Mesothelial cell of epicardium (in vitro differentiated cells): Measurements from ENCODE around the gene AOPEP. TPM values are rescaled to one million over a fixed set of nuclear protein-coding genes. Genes with fewer than 3 reads are reported as not detected.

Source experiments
- DNase-seq, 2 experiments: peaks; one replicate each; pipeline ENCODE4 v3.0.0; 2021; ENCODE audit warnings: low spot score in 2 of 2; ENCODE audit not compliant: unreplicated experiment in 2 of 2
- H3K27ac Mint-ChIP-seq: 2 replicates; pipeline ENCODE4 v1.8.0; 2021; ENCODE audit warnings: mixed read lengths
- H3K27me3 Mint-ChIP-seq: 2 replicates; pipeline ENCODE4 v1.8.0; 2021; ENCODE audit warnings: low read depth, mixed read lengths
- H3K36me3 Mint-ChIP-seq: 2 replicates; pipeline ENCODE4 v1.8.0; 2021; ENCODE audit warnings: mixed read lengths
- H3K4me1 Mint-ChIP-seq: 2 replicates; pipeline ENCODE4 v1.8.0; 2021; ENCODE audit warnings: mixed read lengths
- H3K4me3 Mint-ChIP-seq: 2 replicates; pipeline ENCODE4 v1.8.0; 2021; ENCODE audit warnings: mild to moderate bottlenecking, moderate library complexity, mixed read lengths
- H3K9me3 Mint-ChIP-seq: 2 replicates; pipeline ENCODE4 v1.8.0; 2021; ENCODE audit warnings: mixed read lengths
- CTCF ChIP-seq: fragments of 200-600 bp; sonication (generic); IDR thresholded peaks from one replicate; pipeline ENCODE4 v1.5.0; 2021; ENCODE audit warnings: antibody characterized with exemption; ENCODE audit not compliant: unreplicated experiment
- total RNA-seq: library from RNA; stranded (reverse); gene quantifications from 3 replicates; pipeline ENCODE4 v1.2.1, GENCODE V29; 2021

Gene AOPEP
- total RNA-seq, 1 donor from 2014 or later, result 63.0 TPM

GRCh38 chr9:95101326-95101725 lies 374.8 kb downstream of the AOPEP start:
- no peak for DNase-seq
- H3K9me3 Mint-ChIP-seq, result no peaks in the 10 kb centered on the region
- H3K4me3 Mint-ChIP-seq, result no peak overlapping the region
- peak overlapping the region; percentile 90 for H3K27ac Mint-ChIP-seq
- H3K36me3 Mint-ChIP-seq, result peaks cover 18% of the 10 kb centered on the region
- H3K4me1 Mint-ChIP-seq, result peaks cover 42% of the 10 kb centered on the region
- no peaks in the 10 kb centered on the region for H3K27me3 Mint-ChIP-seq
- TF ChIP-seq CTCF, result no peak

GRCh38 chr9:95102001-95102433 lies 375.5 kb downstream of the AOPEP start:
- Mint-ChIP-seq H3K4me1 (peaks cover 42% of the 10 kb centered on the region), H3K27me3 (no peaks in the 10 kb centered on the region), H3K4me3 (no peak overlapping the region), H3K27ac (peak overlapping the region; percentile 90), H3K9me3 (no peaks in the 10 kb centered on the region), H3K36me3 (peaks cover 21% of the 10 kb centered on the region)
- no peak for DNase-seq
- no peak for TF ChIP-seq CTCF

- Mint-ChIP-seq H3K4me1 (peaks cover 41% of the 10 kb centered on the region), H3K36me3 (peaks cover 24% of the 10 kb centered on the region), H3K27ac (no peak overlapping the region), H3K27me3 (no peaks in the 10 kb centered on the region), H3K9me3 (no peaks in the 10 kb centered on the region), H3K4me3 (no peak overlapping the region)
- no peak for DNase-seq
- no peak for TF ChIP-seq CTCF
Observed at GRCh38 chr9:95102572-95102971, 376.1 kb downstream of the AOPEP start.

GRCh38 chr9:95103281-95103771 lies 376.8 kb downstream of the AOPEP start:
- TF ChIP-seq CTCF, result no peak
- H3K9me3 Mint-ChIP-seq, result no peaks in the 10 kb centered on the region

GRCh38 chr9:95103871-95104580 lies 377.5 kb downstream of the AOPEP start:
- Mint-ChIP-seq H3K27ac (no peak overlapping the region), H3K36me3 (peaks cover 22% of the 10 kb centered on the region), H3K4me3 (no peak overlapping the region), H3K4me1 (peaks cover 29% of the 10 kb centered on the region), H3K9me3 (no peaks in the 10 kb centered on the region), H3K27me3 (no peaks in the 10 kb centered on the region)
- DNase-seq, result no peak
- no peak for TF ChIP-seq CTCF

More at GRCh38 chr9:95103281-95103771, 376.8 kb downstream of the AOPEP start:
- peaks cover 22% of the 10 kb centered on the region for H3K36me3 Mint-ChIP-seq
- peaks cover 34% of the 10 kb centered on the region for H3K4me1 Mint-ChIP-seq
- no peaks in the 10 kb centered on the region for H3K27me3 Mint-ChIP-seq
- H3K4me3 Mint-ChIP-seq, result no peak overlapping the region
- DNase-seq, result no peak
- no peak overlapping the region for H3K27ac Mint-ChIP-seq
